ENCODE results near the gene AGAP1.

Gene AGAP1

DNA sequence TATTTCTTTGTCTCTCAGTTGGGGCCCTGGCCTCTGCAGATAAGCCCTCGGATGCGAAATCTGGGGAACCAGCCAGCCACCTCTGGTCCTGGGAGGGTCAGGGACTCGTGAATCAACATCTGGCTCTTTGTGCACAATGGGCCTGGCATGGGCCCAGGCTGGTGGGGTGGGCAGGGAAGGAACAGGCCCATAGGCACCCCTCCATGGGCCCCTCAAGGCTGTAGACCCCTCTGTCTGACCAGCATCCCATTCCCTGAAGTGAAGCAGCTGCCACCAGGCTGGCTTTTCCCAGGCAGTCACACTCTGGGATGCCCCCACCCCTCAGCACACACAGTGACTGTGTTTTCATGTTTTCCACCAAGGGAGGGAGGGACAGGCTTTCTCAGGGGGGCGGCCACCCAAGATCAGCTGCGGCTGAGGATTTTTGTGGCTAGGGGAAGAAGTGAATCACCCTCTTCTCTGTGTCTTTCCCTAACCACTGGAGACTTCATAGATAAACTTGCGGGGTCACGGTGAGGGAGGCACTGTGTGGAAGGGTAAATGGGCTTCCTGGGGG is 166.0 kb downstream of the AGAP1 start:
- H3K4me3 ChIP-seq (ENCODE audit: low read depth, low read length): no peak overlapping the region

DNA sequence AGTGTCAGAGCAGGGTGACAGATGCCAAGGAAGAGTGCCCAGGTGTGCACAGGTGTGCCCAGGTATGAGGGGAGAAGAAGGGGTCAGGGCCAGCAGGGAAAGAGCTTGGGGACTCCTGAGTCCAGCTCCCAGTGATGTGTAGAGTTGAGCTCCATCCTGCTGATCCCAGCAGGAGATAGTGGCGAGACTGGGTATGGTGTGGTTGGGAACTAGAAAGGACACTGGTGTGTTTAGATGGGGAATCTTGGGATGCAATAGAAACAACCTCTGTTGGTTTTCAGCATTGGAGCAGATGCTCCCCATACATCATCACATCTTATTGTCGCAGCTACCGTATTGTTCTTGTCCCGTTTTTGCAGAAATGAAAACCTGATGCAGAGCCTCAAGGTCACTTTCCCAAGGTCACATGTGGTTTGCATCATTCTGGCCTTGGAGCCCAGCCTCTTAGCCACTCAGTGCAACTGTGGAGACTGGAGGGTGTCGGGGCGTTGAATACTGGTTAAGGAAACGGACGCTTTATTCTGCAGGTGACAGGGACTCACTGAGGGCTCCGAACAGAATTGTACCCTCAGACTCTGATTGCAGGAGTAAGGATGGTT is 166.7 kb downstream of the AGAP1 start:
- H3K4me3 ChIP-seq (ENCODE audit: low read depth, low read length): no peak overlapping the region

DNA sequence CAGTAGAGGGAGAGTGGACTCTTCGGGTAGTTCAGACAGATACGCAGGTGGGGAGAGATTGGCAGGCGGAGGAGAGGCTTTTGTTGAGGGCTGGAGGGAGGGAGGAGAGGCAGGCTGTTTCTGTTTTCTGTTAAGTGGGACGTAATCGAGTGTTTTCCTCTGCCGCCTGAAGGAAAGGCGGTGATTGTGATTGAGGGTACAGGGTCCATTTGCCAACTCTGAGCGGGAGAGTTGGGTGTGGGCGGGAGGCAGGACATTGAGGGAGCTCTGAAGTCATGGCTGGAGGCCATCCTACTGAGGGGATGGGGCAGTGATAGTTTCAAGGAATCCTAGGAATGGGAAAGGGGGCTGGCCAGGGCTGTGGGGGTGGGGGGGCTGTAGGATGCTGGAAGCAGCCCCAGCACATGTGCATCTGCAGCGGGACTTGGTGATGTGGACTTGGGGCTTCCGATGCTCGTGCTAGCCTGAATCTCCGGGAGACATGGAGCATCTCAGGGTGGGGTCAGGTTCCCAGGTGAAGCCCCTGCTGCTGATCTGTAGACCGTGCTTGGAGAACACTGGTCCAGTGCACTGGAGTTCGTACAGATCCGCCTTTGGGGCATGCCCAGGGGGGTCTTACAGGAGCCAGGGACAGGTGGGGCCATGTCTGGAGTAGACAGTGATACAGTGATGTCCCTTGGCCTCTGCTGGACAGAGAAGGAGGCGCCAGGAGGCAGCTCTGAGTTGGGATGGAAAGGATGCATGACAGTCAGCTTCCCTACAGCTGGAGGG is 167.5 kb downstream of the AGAP1 start:
- no peak overlapping the region for H3K4me3 ChIP-seq (ENCODE audit: low read depth, low read length)

DNA sequence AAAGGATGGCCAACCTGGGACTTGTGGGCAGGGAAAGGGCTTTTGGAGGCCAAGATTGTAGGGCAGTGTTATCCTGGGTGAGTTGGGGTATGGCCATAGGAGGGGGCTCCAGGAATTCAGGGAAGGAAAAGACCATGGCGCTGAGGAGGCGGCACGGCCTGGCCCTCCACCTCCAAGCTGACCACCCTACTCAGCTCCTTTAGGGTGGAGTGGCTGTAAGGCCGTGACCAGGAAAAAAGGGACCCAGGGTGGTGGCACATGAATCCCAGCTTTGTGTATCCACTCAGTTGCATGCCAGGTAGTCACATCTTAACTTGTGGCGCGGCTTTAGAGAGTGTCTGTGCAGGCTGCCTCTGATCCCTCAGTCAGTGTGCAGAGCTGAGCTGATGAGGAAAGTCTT is 168.1 kb downstream of the AGAP1 start:
- no peak overlapping the region for H3K4me3 ChIP-seq (ENCODE audit: low read depth, low read length)

DNA sequence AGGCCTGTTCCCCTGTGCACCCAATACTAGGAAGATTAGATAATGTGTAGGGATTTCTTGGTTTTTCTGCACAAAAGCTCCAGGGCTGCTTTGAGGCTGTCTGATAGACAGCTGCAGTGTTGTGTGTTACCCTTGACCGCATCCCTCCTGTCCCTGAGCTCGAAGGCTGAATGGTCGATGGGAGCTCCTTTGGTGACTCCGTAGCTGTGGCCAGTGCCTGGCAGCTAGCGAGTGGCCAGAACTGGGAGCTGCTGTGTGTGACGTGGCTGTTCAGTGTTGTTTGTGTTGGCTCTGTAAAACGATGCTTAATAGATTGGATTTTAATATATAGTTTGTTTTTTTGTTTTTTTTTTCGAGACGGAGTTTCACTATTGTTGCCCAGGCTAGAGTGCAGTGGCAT is 170.0 kb downstream of the AGAP1 start:
- H3K4me3 ChIP-seq (ENCODE audit: low read depth, low read length): no peak overlapping the region

DNA sequence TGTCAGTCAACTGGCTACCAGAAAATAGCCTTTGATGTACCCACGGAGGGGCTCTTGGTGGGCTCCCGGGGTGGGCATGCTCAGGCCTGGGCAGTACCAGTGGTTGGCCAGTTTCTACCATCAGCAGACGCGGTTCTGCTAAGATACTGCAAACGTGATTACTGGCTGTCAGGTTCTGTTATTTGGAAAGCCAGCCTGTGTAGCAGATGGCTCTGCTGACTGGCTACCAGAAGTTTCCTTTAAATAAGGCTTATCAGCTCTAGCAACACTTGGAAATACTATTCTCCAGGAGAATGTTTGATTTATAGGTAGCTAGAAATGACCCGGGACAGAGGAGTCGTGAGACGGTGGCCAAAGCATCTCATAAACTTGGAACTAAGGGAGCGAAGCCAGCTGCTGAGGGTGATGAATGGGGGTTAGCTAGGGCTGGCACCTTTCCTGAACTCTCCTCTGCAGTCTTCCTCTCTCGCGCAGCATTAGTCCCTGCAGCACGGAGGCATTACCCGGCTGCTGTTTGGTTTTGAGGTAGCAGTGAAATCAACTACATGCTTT is 171.9 kb downstream of the AGAP1 start:
- H3K4me3 ChIP-seq (ENCODE audit: low read depth, low read length): no peak overlapping the region

DNA sequence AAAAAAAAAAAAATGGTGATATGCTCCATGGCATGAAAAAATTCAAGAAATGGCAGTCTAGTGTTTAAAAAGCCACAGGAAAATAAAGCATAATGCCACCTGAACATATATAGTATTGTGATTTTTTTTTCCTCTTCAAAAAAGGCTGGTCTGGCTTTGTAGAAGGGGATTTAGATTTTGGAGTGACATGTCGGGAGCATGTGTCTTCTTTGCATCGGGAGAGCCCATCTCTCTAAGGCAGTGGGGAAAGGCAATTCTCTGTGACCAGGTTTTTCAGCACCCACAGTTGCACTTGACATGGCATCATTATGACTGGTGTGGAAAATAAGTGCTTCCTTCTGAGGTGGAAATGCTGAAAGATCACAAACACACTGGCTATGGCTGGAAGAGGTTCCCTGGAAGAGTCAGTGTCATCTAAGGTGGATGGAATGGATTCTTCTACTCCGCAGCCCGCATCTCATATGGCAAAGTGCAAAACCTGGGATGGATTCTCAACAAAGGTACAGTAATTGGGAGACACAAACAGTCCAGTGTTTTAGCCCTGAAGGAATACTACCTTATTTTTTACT is 172.5 kb downstream of the AGAP1 start:
- H3K4me3 ChIP-seq (ENCODE audit: low read depth, low read length): no peak overlapping the region

DNA sequence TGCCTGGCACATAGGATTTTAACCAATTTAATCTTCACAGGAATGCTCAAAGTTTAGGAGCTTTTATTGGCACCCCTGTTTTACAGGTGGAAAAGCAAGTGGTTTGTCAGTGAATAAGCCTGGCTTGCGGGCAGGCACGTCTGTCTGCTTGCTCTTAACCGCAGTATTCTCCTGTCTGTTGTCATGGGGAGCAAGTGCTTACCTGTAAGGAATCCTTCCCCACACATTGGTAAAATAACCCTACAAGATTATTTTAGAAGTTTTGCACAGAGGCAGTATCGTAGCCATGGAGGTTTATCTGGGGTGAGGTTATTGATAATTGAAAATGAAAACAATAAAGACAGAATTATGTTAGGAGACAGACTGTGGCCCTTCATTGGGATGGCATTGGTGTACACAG is 174.9 kb downstream of the AGAP1 start:
- H3K4me3 ChIP-seq (ENCODE audit: low read depth, low read length): no peak overlapping the region

DNA sequence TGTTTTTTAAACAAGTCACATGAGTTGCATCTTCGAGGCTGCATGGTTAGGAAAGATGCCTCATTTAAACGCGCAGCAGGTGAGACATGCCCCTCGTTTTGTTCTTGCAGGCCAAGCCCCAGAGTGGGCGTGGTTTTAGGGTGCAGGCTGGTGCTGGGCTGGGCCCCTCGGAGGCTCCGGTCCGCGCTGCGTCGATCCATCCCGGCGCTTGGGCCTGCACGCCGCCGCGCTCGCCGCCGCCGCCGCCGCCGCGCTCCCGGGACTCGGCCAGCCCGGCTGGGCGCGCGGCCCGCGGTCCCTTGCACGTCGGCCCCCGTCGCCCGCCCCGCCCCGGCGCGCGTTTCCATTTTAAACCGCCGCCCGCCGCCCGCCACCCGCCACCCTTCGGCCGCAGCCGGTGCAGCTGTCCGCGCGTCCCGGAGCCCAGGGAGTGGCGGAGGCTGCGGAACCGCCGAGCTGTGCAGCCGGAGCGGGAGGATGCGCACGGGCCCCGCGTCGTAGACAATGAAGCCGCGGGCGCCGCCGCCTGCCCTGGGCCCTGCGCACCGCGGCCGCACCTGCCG is 175.5 kb downstream of the AGAP1 start:
- peak overlapping the region; percentile 40 for H3K4me3 ChIP-seq (ENCODE audit: low read depth, low read length)

DNA sequence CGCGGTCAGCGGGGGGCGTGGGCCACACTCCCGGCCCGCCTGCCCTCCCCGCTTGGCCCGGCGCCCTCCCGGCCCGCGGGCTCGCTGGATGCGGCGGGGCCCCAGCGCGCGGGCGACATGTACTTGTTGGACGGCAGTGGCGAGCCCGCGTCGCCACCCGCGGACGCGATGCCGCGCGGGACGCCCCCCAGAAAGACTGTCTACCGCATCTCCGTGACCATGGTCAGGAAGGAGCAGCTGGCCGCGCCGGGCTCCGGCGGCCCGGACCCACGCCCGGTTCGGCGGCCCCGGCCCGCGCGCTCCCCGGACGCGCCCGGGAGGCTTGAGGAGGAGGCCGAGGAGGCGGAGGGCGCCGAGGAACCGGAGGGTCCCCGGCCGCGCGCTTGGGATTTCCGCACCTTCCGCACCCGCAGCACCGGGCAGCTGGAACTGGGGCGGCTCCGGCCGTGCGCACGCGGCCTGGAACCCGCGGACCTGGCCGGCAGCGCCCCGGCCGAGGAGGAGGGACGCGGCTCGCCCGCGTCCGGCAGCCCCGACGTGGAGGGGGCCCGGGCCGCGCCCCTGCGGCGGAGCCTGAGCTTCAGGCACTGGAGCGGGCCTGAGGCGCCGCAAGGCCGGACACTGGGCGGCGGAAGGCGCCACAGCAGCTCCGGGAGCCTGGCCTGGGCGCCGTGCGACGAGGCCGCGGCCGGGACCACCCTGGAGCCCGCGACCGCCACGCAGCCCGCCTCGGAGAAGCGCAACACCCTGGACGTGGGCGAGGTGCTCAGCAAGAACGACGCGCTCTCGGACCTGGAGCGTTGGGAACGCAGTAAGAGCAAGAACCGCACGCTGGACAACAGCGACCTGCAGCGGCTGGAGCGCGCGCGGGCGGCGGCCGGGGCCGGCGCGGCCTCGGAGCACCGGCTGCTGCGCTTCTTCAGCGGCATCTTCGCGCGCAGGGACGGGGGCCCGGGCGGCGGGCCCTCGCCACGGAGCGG is 176.4 kb downstream of the AGAP1 start:
- H3K4me3 ChIP-seq (ENCODE audit: low read depth, low read length): peak overlapping the region; percentile 40

DNA sequence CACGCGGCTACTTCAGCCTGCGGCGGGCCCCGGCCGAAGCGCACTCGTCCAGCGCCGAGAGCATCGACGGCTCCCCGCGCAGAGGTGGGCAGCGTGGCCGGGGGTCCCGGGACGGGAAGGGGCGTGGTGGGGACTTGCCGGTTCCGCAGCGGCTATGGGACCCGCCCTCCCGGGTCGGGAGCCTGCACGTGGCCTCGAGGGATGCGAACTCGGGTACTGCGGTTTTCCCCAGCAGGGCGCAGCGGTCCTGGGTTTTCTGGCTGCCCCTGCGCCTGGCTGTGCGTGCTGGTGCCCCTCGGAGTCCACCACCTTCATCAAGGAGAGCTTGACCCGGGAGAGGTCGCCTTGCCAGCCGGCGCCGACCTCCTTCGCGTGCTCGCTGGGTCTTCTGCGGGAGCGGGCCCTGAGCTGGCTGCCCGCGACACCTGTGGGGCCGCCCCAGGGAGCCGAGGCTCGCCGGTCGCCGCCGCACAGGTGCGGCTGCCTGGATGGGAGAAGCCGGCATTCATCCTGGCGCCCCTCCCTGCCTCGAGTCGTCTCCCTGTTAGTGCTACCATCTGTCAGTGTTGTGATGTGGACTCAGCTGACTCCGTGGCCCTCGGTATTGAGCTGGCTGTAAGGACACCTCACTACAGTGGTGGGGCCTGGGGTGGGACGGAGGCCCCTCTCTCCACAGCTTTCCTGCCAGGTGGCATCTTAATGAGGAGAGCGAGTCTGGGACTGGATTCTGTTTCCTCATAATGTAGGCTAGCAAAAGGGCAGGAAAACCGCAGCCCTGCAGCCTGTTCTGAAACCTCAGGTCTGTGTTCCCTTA is 177.3 kb downstream of the AGAP1 start:
- H3K4me3 ChIP-seq (ENCODE audit: low read depth, low read length): peak overlapping the region; percentile 40

DNA sequence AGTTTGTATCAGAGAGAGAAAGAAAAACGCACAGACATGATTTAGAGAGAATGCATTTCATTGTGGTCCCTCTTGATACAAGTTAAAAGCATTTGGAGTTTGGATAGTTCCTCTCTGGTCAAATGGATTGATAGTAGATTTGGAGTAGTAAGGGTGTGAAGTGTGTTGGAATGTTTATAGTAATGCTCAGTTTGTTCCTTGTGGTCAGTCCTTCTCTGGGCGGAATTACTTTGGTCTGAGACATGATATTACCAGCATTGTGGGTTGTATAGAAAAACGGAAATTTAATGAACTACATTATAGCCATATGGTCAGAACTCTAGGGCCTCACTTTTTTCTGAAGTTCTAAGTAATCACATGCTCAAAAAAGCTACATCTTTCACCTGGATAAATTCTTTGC is 178.9 kb downstream of the AGAP1 start:
- no peak overlapping the region for H3K4me3 ChIP-seq (ENCODE audit: low read depth, low read length)

DNA sequence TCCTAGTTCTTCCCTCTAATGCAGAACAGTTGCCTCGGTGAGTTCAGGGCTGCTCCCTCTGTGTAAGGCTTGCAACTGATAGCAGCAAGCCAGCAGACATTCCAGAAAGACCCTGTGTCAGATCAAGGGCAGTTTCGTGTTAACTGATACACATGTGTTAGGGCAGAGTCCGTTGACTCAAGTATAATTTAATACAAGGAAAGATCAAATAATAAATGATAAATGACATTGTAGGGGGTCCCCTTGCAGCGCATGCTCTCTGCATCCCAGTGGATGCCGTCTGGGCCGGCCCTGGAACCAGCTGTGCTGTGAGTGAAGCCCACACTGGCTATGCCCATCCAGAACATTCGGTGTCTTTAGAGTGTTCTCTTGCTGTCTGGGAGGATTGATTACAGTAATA is 180.3 kb downstream of the AGAP1 start:
- H3K4me3 ChIP-seq (ENCODE audit: low read depth, low read length): no peak overlapping the region

DNA sequence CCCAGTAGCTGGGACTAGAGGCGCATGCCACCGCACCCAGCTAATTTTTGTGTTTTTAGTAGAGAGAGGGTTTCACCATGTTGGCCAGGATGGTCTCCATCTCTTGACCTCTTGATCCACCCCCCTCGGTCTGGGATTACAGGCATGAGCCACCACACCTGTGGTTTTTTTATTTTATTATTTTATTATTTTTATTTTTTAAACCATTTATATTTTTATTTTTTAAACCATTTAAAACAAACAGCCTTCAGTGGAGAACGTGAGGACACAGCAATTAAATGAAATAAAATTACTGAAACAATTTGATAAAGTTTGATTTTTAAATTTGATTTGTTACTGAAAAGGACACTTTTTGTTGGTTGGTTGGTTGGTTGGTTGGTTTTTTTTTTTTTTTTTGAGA is 181.0 kb downstream of the AGAP1 start:
- H3K4me3 ChIP-seq (ENCODE audit: low read depth, low read length): no peak overlapping the region

DNA sequence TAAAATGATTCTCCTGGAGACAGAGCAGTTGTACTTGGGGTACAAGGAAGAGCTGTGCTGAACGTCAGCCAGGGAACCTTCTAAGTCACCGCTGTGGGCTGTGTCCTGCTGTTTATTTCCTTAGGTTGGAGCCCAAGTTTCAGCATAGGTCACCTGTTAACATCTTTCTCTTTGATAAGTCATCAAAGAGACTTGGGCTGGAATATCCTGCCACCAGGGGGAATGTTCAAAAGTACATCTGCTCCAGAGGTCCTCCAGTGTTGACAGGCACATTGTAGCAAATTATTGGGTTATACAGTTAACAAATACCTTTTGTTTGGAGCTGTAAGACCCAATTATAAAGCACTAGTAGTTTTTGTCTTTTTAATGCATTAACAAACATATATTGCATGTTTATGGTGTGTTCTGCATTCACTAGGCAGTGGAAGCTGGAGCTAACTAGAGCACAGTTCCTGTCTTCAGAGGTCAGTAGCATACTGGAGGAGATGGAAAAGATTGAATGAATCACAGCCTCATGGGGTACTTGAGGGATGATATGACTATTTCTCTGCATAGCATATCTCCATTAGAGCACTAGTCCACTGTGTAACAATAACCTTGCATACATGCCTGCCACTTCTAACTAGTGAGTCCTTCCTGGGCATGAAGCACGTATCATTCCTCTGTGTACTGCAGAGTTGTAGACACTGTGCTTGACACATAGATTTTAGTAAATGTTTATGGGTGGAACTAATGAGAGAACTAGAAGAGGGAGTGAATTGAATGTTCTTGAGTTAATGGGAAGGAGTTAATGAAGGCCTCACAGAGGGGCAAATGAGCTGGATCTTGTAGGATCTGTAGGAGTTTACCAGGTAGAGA is 182.1 kb downstream of the AGAP1 start:
- no peak overlapping the region for H3K4me3 ChIP-seq (ENCODE audit: low read depth, low read length)

DNA sequence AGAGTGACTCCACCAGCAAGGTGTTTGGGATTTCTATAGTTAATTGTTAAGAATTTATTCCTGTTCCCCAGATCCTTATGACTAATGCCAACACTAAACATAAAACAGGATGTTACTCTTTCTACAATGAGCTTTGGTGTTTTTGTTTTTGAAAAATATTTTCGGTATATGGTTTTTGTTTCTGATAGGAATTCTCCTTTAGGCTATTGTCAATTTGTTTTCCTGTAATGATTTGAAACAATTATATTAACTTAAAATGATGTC is 182.6 kb downstream of the AGAP1 start:
- H3K4me3 ChIP-seq (ENCODE audit: low read depth, low read length): no peak overlapping the region

DNA sequence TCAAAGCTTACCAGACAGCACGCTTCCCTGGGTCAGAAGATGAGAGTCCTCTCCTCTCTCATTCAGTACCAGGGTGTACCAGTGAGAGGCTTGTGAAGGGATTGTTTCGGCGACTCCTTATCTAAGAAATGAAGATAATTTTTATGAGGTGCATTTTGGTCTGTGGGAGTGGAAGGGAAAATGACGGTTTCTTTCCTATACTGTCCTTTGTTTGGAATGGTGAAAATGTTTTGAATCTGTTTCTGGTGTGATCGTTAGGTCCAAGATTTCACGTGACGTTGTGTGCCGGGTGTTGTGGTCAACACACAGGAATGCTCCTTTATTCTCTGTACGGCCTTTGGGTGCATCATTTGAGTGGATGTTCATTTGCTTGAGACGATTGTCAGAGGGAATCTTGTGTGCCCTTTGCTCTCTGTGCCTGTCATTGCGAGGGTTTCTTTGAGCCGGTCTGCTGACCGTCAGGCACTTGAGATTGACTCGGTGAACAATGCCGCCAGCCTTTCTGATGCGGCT is 183.5 kb downstream of the AGAP1 start:
- no peak overlapping the region for H3K4me3 ChIP-seq (ENCODE audit: low read depth, low read length)

DNA sequence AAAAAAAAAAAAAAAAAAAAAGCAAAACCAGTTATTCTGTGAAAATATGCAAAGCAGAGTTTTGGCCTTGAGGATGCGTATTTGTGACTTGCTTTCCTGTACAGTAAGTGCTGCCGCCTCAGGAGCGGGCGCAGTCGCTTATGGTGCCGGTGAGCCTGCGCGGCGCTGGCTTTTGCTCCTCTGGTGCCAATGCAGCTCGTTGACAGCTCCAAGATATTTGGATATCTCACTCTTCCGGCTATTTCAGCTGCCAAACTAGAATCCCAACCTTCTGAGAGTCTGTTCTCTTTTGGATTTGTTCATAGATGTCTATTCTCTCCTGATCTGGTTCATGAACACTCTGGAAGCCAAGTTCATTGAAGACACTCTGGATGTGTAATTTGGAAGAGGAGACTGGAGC is 184.1 kb downstream of the AGAP1 start:
- no peak overlapping the region for H3K4me3 ChIP-seq (ENCODE audit: low read depth, low read length)

DNA sequence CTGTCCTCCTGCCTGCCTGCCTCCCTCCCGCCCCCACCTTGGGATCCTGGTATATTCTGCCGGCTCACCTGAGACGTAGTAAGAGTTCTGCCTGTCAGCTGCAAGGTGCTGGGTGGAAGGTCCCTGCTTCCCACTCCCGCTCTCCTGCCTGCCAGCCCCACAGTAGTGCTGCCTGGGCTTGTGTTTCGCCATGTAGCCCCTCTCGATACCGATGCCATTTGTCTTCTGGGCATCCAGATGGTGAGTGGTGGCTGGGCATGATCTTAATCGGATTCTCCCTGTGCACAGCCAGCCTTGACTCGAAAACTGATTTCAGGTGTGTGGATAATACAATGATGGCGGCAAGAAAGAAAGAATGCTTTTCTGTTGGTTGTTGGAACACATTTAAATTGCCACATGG is 184.9 kb downstream of the AGAP1 start:
- no peak overlapping the region for H3K4me3 ChIP-seq (ENCODE audit: low read depth, low read length)

All from iPS-11a (cell line).